HL-60/S4 treated with retinoic acid at 250 ng/mL for 4 days and 3 days (cell line): ENCODE results near the gene PHLDA1.

Source experiments
- in situ Hi-C: fragments of 300-500 bp; cut with MboI; formaldehyde crosslinking; loops from 2 replicates; pipeline ENCODE4 v1.7.0; 2022; ENCODE audit warnings: low sequenced_read_pairs

The PHLDA1 gene

GRCh38 chr12:76031414-76032042, at the start of gene PHLDA1:
PHLDA1 (minus strand) TSS chr12:76031776.
- in situ Hi-C loops, result loop anchor here (10.0 to 25.0 kb wide), 2 partner anchors 497 to 694 kb away; partner anchors contain the start of genes CAPS2 and GLIPR1L1

GRCh38 chr12:76080729-76081415, 49.3 kb upstream of the PHLDA1 start:
- in situ Hi-C loops, result no loop called here

GRCh38 chr12:76080017-76080728, 48.6 kb upstream of the PHLDA1 start:
- in situ Hi-C loops, result no loop called here

- in situ Hi-C loops, result no loop called here
These were observed 47.2 kb upstream of the PHLDA1 start for GRCh38 chr12:76078748-76079147.

GRCh38 chr12:76075448-76075847, 43.9 kb upstream of the PHLDA1 start:
- in situ Hi-C loops, result no loop called here

- in situ Hi-C loops, result no loop called here
These were observed 43.2 kb upstream of the PHLDA1 start for GRCh38 chr12:76074701-76075336.

- in situ Hi-C loops, result no loop called here
These were observed 42.0 kb upstream of the PHLDA1 start for GRCh38 chr12:76073561-76073960.

- in situ Hi-C loops, result no loop called here
These were observed 41.0 kb upstream of the PHLDA1 start for GRCh38 chr12:76072568-76072967.

GRCh38 chr12:76069339-76069738, 37.8 kb upstream of the PHLDA1 start:
- in situ Hi-C loops, result no loop called here

- in situ Hi-C loops, result no loop called here
These were observed 34.3 kb upstream of the PHLDA1 start for GRCh38 chr12:76065917-76066316.

GRCh38 chr12:76064904-76065303, 33.3 kb upstream of the PHLDA1 start:
- in situ Hi-C loops, result no loop called here

- in situ Hi-C loops, result no loop called here
These were observed 28.5 kb upstream of the PHLDA1 start for GRCh38 chr12:76060111-76060510.

- in situ Hi-C loops, result no loop called here
These were observed 25.8 kb upstream of the PHLDA1 start for GRCh38 chr12:76057326-76057725.

- in situ Hi-C loops, result no loop called here
These were observed 23.8 kb upstream of the PHLDA1 start for GRCh38 chr12:76055393-76055792.

GRCh38 chr12:76049575-76050251, 18.1 kb upstream of the PHLDA1 start:
- in situ Hi-C loops, result loop anchor here (10.0 to 25.0 kb wide), 2 partner anchors 295 to 712 kb away; partner anchors contain the start of genes BBS10, CAPS2 and GLIPR1L1

- in situ Hi-C loops, result loop anchor here (10.0 to 25.0 kb wide), 2 partner anchors 297 to 710 kb away; partner anchors contain the start of genes BBS10, CAPS2 and GLIPR1L1
These were observed 16.2 kb upstream of the PHLDA1 start for GRCh38 chr12:76047742-76048141.

- in situ Hi-C loops, result loop anchor here (10.0 to 25.0 kb wide), 2 partner anchors 298 to 710 kb away; partner anchors contain the start of genes BBS10, CAPS2 and GLIPR1L1
These were observed 15.5 kb upstream of the PHLDA1 start for GRCh38 chr12:76047060-76047459.

- in situ Hi-C loops, result loop anchor here (10.0 to 25.0 kb wide), 2 partner anchors 301 to 706 kb away; partner anchors contain the start of genes BBS10, CAPS2 and GLIPR1L1
These were observed 11.8 kb upstream of the PHLDA1 start for GRCh38 chr12:76043377-76043776.

GRCh38 chr12:76042147-76042546, 10.6 kb upstream of the PHLDA1 start:
- in situ Hi-C loops, result loop anchor here (10.0 to 25.0 kb wide), 2 partner anchors 303 to 705 kb away; partner anchors contain the start of genes BBS10, CAPS2 and GLIPR1L1

- in situ Hi-C loops, result loop anchor here (10.0 to 25.0 kb wide), 2 partner anchors 303 to 704 kb away; partner anchors contain the start of genes BBS10, CAPS2 and GLIPR1L1
These were observed 9.8 kb upstream of the PHLDA1 start for GRCh38 chr12:76041406-76041805.
